HG03469 (cell line): ENCODE results near the gene PDIA6.
"Not testable (repeated sequence)": the region's sequence is repeated elsewhere in the genome, so short reads cannot be mapped to it uniquely, and the experiment has no call there.

ENCODE experiments used
- ATAC-seq: cut with Tn5 transposase; IDR thresholded peaks from one replicate; pipeline ENCODE4 v1.9.1; 2021; ENCODE audit warnings: mild to moderate bottlenecking, moderate library complexity, moderate number of reproducible peaks; ENCODE audit not compliant: unreplicated experiment

PDIA6 gene

GRCh38 chr2:10811517-10811916 lies 1.1 kb downstream of the PDIA6 start:
- no peak for ATAC-seq

DNA sequence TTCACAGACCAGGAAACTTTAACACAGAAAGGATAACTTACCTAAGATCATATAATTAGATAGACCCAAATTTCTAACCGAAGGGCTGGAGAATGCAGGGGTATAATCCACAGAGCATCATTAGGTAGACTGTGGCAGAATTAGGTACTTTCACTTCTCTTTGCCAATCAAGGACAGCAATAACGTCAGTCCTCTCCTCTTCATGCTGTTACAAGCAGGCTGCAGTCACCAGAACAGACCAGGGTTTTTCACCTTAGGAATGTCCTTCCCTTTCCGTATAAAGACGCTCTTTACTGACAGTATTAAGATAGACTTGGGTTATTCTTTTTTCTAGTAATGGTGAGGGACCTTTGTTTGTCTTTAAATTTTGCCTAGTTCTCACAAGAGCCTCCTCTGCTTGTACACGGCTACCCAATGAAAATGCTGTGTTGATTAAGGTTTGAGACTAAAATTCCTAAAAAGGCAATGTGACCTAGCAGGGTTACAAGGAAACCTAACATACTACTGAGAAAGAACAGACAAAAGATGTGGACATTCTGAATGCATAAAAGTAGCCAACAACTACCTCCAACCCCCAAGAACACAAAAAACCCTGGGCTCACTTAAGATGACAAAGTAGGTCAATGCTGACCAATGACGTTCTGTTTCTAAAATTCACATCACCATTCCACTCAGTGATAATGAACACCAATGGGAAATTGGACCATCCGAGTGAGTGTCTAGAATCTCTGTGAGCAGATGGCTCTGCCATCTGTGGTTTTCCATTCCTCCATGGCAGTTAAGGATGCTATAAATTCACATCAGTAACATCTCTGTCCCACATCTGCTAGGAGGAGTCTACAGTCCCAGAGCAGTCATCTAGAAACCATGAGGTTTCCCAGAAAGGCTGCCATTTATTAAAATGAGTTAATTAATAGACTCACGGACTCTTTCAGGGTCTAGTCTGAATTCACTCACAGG lies 2.1 kb downstream of the PDIA6 start:
- ATAC-seq, result peak; percentile 34

DNA sequence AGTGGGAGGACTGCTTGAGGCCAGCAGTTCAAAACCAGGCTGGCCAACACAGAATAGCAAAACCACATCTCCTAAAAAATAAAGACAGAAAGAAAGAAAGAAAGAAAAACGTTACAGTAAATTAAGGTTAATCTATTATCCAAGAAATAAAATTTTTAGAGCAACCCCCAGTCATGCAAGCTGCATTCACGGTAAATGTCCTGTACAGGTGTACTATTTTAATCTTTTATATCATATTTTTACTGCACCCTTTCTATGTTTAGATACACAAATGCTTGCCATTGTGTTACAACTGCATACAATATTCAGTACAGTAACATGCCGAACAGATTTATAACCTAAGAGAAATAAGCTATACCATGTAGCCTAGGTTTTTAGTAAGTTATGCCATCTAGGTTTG lies 6.0 kb downstream of the PDIA6 start:
- no peak for ATAC-seq

DNA sequence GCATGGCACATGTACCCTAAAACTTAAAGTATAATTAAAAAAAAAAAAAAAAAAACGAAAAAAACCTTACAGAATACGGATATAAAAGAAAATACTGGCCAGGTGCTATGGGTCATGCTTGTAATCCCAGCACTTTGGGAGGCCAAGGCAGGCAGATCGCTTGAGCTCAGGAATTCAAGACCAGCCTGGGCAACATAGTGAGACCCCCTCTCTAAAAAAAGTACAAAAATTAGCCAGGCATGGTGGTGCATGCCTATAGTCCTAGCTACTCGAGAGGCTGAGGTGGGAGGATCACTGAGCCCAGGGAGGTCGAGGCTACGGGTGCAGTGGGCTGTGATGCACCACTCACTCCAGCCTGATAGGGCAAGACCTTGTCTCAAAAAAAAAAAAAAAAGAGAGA lies 6.6 kb downstream of the PDIA6 start:
- not testable (repeated sequence) for ATAC-seq

- ATAC-seq, result no peak
These were observed 9.9 kb downstream of the PDIA6 start for GRCh38 chr2:10802657-10803056.

DNA sequence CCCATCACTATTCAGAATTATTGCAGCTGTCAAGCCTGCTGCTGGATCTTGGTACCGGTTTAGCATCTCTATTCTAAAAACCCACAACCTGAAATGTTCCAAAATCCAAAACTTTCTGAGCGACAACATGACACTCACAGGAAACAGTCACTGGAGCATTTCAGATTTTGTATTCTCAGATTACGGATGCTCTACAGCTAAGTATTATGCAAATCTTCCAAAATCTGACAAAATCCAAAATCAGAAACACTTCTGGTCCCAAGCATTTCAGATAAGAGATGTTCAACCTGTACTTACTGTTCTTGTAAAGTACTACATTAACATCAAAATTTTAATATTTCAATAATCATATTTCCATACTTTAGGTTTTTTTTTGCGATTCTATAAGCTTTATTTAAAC lies 12.4 kb downstream of the PDIA6 start:
- ATAC-seq, result no peak

DNA sequence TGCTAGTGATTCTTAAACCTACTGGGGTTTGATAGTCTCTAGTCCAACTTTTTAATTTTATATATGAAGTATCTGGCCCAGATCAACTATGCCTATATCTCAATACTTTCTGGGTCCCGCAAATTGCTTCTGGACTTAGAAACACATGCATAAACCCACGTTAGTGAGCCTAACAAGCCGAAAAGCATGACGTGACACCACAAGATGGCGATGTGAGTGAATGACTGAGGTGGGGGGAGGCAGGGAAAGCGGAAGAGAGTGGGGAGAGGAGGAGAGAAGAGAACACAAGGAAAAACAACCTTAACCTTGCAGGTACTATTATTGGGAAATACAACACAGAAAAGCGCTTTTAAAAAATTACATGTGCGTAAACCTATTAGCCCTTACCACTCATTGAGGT lies 13.8 kb downstream of the PDIA6 start:
- no peak for ATAC-seq

DNA sequence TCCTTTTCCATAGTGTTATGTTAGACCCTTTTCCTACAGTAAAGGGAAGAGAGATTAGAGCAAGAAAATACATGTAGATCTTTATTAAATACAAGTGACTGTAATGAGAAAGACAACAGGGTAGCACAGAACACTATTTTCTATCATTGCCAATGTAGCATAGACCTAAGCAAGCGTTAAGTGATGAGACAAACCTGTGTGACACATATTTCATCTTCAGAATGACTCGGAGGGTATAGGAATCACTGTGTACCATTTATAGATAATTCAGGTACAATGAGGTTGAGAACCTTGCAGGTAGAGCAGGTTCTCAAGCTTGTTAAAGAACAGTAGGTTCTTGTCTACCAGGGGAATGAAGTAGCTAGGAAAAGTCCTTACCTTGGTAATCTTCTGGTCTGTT lies 15.9 kb downstream of the PDIA6 start:
- ATAC-seq, result no peak

DNA sequence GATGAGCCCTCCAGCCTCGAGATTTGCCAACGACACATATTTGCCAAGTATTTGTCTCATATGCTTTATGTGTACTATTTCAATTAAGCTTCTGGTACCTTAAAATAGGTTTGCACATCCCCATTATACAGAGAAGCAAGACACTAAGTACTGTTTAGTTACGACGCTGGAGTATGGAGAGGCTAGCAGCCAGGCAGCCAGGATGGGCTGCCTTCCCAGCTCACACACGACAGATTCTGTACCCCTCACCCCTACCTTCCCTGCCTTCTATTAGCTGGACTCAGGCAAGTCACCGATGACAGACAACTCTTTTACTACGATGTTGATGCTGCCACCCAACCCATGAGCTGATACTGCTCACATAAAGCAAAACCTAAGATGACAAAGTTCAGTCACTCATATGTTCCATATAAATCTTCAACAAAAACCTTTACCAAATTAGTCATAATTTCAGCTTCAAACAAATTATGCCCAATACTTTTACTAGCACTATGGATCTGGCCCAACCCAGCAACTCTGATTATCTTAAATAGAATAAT lies 17.0 kb downstream of the PDIA6 start:
- ATAC-seq, result no peak

DNA sequence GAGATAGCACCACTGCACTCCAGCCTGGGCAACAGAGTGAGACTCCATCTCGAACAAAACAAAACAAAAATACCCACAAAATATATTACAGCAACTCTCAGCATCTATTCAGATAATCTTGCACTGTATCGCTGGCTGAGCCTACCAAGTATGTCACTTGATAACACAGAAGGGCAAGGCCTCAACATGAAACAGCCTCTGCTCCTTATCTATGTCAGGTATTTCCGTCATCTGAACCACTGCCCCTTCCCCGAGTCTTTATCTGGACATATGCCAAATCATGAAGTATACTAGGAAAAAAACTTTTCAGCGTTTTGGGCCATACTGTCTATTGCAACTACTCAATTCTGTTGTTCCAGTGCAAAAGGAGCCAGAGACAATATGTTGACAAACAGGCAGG lies 17.7 kb downstream of the PDIA6 start:
- ATAC-seq, result no peak

- ATAC-seq, result no peak
These were observed 18.8 kb downstream of the PDIA6 start for GRCh38 chr2:10793816-10794215.

DNA sequence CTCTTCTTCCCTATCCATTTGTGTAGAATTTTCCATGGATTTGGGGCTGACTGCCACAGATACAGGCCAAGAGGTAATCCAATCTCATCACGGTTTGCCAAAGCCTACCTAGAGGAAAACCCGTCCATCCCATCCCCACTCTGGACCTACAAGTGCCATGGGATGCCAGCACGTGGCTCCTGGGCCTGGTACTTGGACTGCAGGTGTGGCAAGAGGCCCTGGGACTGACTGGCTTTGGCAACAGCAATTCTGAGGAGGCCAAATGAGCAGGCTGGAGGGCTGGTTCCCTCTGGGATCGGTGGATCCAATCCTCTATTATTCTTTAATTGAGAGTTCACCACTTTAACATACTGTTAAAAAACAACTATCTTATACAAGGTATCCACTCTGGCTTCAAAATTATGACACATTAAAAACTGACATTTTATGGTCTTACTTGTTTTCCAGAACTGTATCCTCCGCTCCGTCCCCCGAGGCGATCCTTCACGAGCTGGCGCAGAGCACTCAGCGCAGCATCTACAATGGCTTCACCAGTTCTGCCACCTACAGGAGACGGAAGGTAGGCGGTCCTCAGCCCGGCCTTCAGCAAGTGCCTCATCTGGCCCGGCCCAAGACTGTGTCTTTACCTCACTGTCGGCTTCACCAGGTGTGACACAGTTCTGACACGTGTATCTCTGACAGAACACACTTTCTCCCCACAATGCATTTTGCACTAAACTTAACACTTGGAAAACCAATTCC lies 19.8 kb downstream of the PDIA6 start:
- no peak for ATAC-seq

DNA sequence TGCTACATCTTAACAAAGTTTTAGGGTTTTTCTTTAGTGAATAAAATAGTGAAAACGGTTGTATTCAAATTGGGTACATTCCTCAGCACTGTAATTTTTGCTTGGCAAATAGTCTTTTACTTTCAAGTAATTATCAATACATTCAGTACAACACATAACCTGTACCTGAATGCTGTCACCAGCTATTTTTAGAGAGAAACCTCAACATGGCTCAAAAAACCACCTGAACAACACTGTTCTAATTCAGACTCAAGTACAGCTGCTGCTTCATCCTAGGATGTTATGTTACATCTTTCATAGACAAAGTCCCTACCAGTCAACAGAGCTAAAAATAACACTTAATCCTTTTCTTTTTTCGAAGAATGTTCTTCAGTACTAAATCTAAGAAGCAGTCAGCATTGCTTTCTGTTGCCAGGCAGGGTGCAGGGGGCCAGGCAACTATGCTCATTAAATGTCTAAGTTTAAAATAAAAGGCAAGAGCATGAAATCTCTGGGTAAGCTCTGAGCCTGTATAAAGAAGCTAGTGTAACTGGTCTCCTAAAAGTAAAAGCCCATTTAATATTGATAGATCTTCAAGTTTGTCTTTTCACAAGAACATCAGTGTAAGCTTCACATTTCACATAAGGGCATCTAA lies 20.5 kb downstream of the PDIA6 start:
- no peak for ATAC-seq

- ATAC-seq, result peak; percentile 76
These were observed 22.2 kb downstream of the PDIA6 start for GRCh38 chr2:10790228-10790973.

DNA sequence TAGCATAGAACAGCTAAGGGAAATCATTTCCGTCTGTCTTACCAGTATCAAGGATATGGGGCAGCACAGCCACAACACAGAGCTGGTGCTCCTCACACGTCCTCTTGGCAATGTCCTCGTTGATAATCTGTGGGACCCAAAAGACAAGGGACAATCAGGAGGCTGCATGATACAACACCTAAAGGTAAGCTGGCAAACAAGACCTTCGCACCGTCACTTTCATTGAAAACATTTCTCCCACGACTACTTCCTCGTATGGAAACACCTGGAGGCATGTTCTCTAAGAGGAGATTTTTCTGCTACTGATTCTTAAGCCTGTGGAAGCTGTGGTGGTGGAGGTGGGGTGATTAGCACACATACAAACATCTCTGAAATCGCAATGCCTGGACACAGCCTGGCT lies 23.7 kb downstream of the PDIA6 start:
- no peak for ATAC-seq

DNA sequence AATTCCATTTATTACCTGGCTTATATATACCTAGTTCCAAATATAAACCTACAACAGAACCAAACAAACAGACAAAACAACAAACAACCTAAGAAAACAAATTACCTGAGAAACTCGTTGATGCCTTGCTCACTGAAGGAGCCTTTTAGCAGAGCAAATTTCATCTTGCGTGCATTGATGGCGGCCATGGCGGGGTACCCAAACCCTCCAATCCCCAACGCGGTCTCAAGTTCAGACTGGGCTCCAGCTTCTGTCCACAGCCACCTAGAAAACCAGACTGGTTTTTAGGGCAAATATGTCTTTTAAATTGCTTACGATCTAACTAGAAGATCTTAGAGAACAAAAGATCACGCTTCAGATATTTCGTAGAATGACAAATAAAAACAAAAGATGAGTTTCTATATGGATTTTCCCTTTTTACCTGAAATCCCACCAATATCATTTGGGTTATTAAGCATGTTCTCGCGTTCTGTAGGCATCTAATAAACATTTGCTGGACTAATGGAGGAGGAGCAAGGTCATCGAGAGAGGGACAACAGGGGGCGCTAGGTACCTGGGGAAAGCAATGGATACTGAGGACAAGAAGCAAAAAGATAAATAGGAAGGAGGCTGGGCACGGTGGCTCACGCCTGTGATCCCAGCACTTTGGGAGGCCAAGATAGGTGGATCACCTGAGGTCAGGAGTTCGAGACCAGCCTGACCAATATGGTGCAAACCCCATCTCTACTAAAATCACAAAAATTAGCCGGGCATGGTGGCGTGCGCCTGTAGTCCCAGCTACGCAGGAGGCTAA lies 25.2 kb downstream of the PDIA6 start:
- no peak for ATAC-seq

DNA sequence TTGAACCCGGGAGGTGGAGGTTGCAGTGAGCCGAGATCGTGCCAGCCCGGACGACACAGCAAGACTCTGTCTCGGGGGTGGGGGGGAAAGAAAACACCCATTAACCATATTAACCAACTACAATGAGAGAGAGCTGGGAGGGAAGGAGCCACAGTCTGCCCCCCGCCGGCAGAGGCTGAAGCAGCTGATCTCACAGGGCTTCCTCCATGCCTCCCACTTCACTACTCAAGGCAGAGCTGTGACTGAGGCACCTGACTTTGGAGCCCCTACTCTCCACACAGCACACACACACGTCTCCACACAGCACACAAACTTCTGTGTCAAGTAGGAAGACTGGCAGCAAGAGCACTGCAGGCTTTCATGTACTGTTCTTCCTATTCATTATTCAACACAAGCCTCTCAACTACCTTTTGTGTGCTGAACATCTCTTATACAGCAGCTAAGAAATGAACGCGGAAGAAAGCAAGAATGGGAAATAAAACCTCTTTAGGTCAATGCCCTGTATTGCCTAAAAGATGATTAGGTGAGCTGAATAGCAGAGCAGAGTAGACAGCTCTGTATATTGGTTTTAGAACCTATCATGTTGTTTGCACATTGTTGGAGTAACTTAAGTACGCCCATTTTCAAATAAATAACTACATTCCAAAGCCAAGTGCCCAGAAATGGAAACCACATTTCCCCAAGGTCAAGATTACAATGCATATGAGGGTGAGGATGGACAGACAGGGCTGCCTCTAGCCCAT lies 26.2 kb downstream of the PDIA6 start:
- ATAC-seq, result no peak

DNA sequence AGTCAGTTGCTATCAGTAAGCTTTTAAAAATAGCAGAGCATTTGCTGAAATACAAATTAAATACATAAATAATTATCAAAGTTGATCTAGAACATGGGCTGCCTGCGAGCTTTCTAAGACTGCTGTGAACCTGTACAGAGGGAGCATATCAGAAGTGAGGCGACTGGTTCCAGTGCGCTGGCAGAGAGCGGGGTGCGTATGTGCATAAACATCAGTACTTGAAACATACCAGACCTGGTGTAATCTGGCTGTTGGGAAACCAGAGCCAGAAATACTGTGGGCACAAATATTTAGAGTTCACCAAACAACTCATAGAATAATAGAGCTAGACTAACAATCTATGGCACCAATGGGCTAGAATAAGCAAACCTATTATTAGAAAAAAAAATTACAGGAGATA lies 27.3 kb downstream of the PDIA6 start:
- ATAC-seq, result no peak

- no peak for ATAC-seq
These were observed 27.9 kb downstream of the PDIA6 start for GRCh38 chr2:10784719-10785118.
